H9 (cell line): ENCODE measurements around the gene PTPN7. TPM values are rescaled to one million over a fixed set of nuclear protein-coding genes. Genes with fewer than 3 reads are reported as not detected.

ENCODE experiments used
- DNase-seq: peaks from one replicate; pipeline ENCODE4 v3.0.0-alpha.2; 2017
- H2AFZ ChIP-seq: one replicate; pipeline ENCODE4 v1.6.1; 2013; ENCODE audit warnings: mild to moderate bottlenecking, low read length, control low read depth, moderate library complexity
- H2AK5ac ChIP-seq: 2 replicates; pipeline ENCODE4 v1.6.1; 2013; ENCODE audit warnings: low read length, control low read depth, mixed read lengths; ENCODE audit not compliant: insufficient read length
- H2BK120ac ChIP-seq: one replicate; pipeline ENCODE4 v1.6.1; 2013; ENCODE audit warnings: low read depth, mild to moderate bottlenecking, low read length, control low read depth, inconsistent platforms; ENCODE audit not compliant: poor library complexity, severe bottlenecking
- H2BK12ac ChIP-seq: 2 replicates; pipeline ENCODE4 v1.6.1; 2013; ENCODE audit warnings: low read length, control low read depth, mixed read lengths, low read depth; ENCODE audit not compliant: insufficient read length
- H2BK15ac ChIP-seq: 2 replicates; pipeline ENCODE4 v1.6.1; 2013; ENCODE audit warnings: low read depth, low read length, control low read depth
- H2BK20ac ChIP-seq: one replicate; pipeline ENCODE4 v1.6.1; 2013; ENCODE audit warnings: low read depth, mild to moderate bottlenecking, low read length, control low read depth, inconsistent platforms; ENCODE audit not compliant: poor library complexity, severe bottlenecking
- H2BK5ac ChIP-seq: 2 replicates; pipeline ENCODE4 v1.6.1; 2013; ENCODE audit warnings: low read length, control low read depth, mixed read lengths; ENCODE audit not compliant: insufficient read length
- H3K14ac ChIP-seq: 2 replicates; pipeline ENCODE4 v1.6.1; 2013; ENCODE audit warnings: low read length, control low read depth; ENCODE audit not compliant: insufficient read depth
- H3K18ac ChIP-seq: 2 replicates; pipeline ENCODE4 v1.6.1; 2013; ENCODE audit warnings: low read depth, mild to moderate bottlenecking, mixed read lengths, low read length, control low read depth; ENCODE audit not compliant: insufficient read length
- H3K23ac ChIP-seq: 2 replicates; pipeline ENCODE4 v1.6.1; 2013; ENCODE audit warnings: low read length, control low read depth, mixed read lengths, low read depth; ENCODE audit not compliant: insufficient read length
- H3K23me2 ChIP-seq: 2 replicates; pipeline ENCODE4 v1.6.1; 2013; ENCODE audit warnings: low read depth, mild to moderate bottlenecking, mixed read lengths, low read length, control low read depth; ENCODE audit not compliant: insufficient read length, poor library complexity, severe bottlenecking
- H3K27ac ChIP-seq: 2 replicates; pipeline ENCODE4 v1.5.1; 2013; ENCODE audit warnings: low read length, control low read depth, mixed read lengths, low read depth; ENCODE audit not compliant: insufficient read length
- H3K27me3 ChIP-seq: 2 replicates; pipeline ENCODE4 v1.6.1; 2013; ENCODE audit warnings: low read length, control low read depth, inconsistent platforms; ENCODE audit not compliant: insufficient read depth
- H3K4ac ChIP-seq: 2 replicates; pipeline ENCODE4 v1.6.1; 2013; ENCODE audit warnings: low read depth, mild to moderate bottlenecking, control low read depth, inconsistent platforms, low read length, moderate library complexity
- H3K4me1 ChIP-seq: 2 replicates; pipeline ENCODE4 v1.6.1; 2013; ENCODE audit warnings: low read length, control low read depth, inconsistent platforms; ENCODE audit not compliant: insufficient read depth
- H3K4me2 ChIP-seq: 2 replicates; pipeline ENCODE4 v1.6.1; 2013; ENCODE audit warnings: low read length, control low read depth, mixed read lengths; ENCODE audit not compliant: insufficient read length, insufficient read depth
- H3K56ac ChIP-seq: 2 replicates; pipeline ENCODE4 v1.6.1; 2013; ENCODE audit warnings: low read depth, mild to moderate bottlenecking, mixed read lengths, low read length, control low read depth; ENCODE audit not compliant: insufficient read length
- H3K79me1 ChIP-seq: 2 replicates; pipeline ENCODE4 v1.6.1; 2013; ENCODE audit warnings: low read depth, mild to moderate bottlenecking, moderate library complexity, low read length, control low read depth, inconsistent platforms; ENCODE audit not compliant: insufficient read depth, poor library complexity, severe bottlenecking
- H3K79me2 ChIP-seq: 2 replicates; pipeline ENCODE4 v1.6.1; 2013; ENCODE audit warnings: low read length, control low read depth, inconsistent platforms; ENCODE audit not compliant: insufficient read depth
- H3K9ac ChIP-seq: 2 replicates; pipeline ENCODE4 v1.6.1; 2013; ENCODE audit warnings: low read length, control low read depth, mixed read lengths; ENCODE audit not compliant: insufficient read length; ENCODE audit errors: extremely low read depth
- H3K9me3 ChIP-seq: one replicate; pipeline ENCODE4 v1.6.1; 2013; ENCODE audit warnings: low read depth, low read length, inconsistent platforms; ENCODE audit not compliant: control insufficient read depth
- H3T11ph ChIP-seq: one replicate; pipeline ENCODE4 v1.6.1; 2013; ENCODE audit warnings: mild to moderate bottlenecking, low read length, control low read depth, inconsistent platforms
- H4K20me1 ChIP-seq: one replicate; pipeline ENCODE4 v1.6.1; 2013; ENCODE audit not compliant: control insufficient read depth, insufficient read length, insufficient read depth
- H4K5ac ChIP-seq: 2 replicates; pipeline ENCODE4 v1.6.1; 2013; ENCODE audit warnings: low read depth, mild to moderate bottlenecking, mixed read lengths, low read length, control low read depth; ENCODE audit not compliant: insufficient read length
- H4K8ac ChIP-seq: replicated peaks from 2 replicates; pipeline ENCODE4 v1.6.1; 2013; ENCODE audit warnings: low read length, control low read depth, mixed read lengths, low read depth; ENCODE audit not compliant: insufficient read length
- H4K91ac ChIP-seq: 2 replicates; pipeline ENCODE4 v1.6.1; 2013; ENCODE audit warnings: low read depth, mild to moderate bottlenecking, moderate library complexity, mixed read lengths, low read length, control low read depth; ENCODE audit not compliant: insufficient read length
- H3K27ac Mint-ChIP-seq, 3 experiments: 2 replicates in 2 of 3; 3 replicates in 1 of 3; pipeline ENCODE4 v1.8.0; 2020 to 2021; ENCODE audit warnings: mixed read lengths in 3 of 3, mild to moderate bottlenecking in 1 of 3, moderate library complexity in 1 of 3
- H3K27me3 Mint-ChIP-seq: 2 replicates; pipeline ENCODE4 v1.8.0; 2021; ENCODE audit warnings: low read depth, mild to moderate bottlenecking, moderate library complexity, mixed read lengths
- H3K36me3 Mint-ChIP-seq, 3 experiments: 2 replicates in 2 of 3; 3 replicates in 1 of 3; pipeline ENCODE4 v1.8.0; 2020 to 2021; ENCODE audit warnings: low read depth in 3 of 3, mixed read lengths in 3 of 3; ENCODE audit not compliant: insufficient read depth in 1 of 3
- H3K4me1 Mint-ChIP-seq, 2 experiments: 2 replicates each; pipeline ENCODE4 v1.8.0; 2020; ENCODE audit warnings: mixed read lengths in 2 of 2
- H3K4me3 Mint-ChIP-seq, 2 experiments: 2 replicates in 1 of 2; 3 replicates in 1 of 2; pipeline ENCODE4 v1.8.0; 2020 to 2021; ENCODE audit warnings: mild to moderate bottlenecking in 2 of 2, mixed read lengths in 2 of 2, moderate library complexity in 1 of 2
- H3K9me3 Mint-ChIP-seq, 2 experiments: 2 replicates in 1 of 2; 3 replicates in 1 of 2; pipeline ENCODE4 v1.8.0; 2020; ENCODE audit warnings: mild to moderate bottlenecking in 2 of 2, mixed read lengths in 2 of 2, moderate library complexity in 1 of 2
- WGBS: extraction: QIAGEN DNeasy Blood & Tissue Kit; methylation state at CpG from one replicate; pipeline ENCODE4 v1.1.7; 2013; ENCODE audit warnings: missing lambda C conversion rate, low lambda C conversion rate, mixed read lengths; ENCODE audit not compliant: insufficient read length; ENCODE audit errors: extremely low coverage; 5-methylcytosine and 5-hydroxymethylcytosine counted together
- total RNA-seq: library from RNA; stranded (reverse); gene quantifications from 2 replicates; pipeline ENCODE4 v1.2.1, GENCODE V29; 2021
- TF ChIP-seq, protein P1 (sequence below): fragments of 200-600 bp; sonication (generic); conservative IDR thresholded peaks from 3 replicates; pipeline ENCODE4 v1.8.0; 2021; ENCODE audit warnings: antibody characterized with exemption, mild to moderate bottlenecking

The PTPN7 gene
- total RNA-seq, 1 experiment from 2014 or later: 0.72 TPM

DNA sequence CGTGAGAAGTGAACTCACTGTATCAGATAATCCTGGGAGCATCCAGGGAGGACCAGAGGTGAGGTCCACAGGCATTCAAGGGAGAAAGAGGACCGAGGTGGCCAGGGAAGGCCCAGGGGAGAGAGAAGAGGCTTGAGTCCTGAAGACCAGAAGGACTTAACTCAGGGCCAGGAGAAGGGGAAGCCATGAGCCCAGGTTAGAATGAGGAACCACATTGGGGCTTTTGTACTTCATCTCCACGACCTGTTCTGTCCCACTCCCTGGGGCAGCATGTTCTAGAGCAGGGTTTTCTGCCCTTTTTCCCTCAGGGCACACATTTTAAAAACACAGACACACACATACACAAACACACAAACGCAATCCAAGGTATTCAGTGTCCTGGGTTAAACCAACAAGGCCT lies 41.6 kb upstream of the PTPN7 start:
- no peak overlapping the region for H4K8ac ChIP-seq
- TF ChIP-seq, protein P1, sequence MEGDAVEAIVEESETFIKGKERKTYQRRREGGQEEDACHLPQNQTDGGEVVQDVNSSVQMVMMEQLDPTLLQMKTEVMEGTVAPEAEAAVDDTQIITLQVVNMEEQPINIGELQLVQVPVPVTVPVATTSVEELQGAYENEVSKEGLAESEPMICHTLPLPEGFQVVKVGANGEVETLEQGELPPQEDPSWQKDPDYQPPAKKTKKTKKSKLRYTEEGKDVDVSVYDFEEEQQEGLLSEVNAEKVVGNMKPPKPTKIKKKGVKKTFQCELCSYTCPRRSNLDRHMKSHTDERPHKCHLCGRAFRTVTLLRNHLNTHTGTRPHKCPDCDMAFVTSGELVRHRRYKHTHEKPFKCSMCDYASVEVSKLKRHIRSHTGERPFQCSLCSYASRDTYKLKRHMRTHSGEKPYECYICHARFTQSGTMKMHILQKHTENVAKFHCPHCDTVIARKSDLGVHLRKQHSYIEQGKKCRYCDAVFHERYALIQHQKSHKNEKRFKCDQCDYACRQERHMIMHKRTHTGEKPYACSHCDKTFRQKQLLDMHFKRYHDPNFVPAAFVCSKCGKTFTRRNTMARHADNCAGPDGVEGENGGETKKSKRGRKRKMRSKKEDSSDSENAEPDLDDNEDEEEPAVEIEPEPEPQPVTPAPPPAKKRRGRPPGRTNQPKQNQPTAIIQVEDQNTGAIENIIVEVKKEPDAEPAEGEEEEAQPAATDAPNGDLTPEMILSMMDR: no peak
- no peak overlapping the region for H4K91ac ChIP-seq
- H3K27me3 ChIP-seq: no peaks in the 10 kb centered on the region
- DNase-seq: no peak
- no peak overlapping the region for H3K18ac ChIP-seq
- H2BK5ac ChIP-seq: no peak overlapping the region
- H3K27me3 Mint-ChIP-seq: peaks cover 7% of the 10 kb centered on the region; the same call in 1 of the 2 replicates
- no peaks in the 10 kb centered on the region for H3K4me1 ChIP-seq
- no peak overlapping the region; a peak in 1 of 7 replicates for H3K27ac Mint-ChIP-seq
- H3K14ac ChIP-seq: no peak overlapping the region
- no peak overlapping the region for H3K27ac ChIP-seq
- H3K9ac ChIP-seq: no peak overlapping the region
- H3K9me3 Mint-ChIP-seq: no peaks in the 10 kb centered on the region
- no peaks in the 10 kb centered on the region for H3K79me1 ChIP-seq
- no CpG with 5 or more reads among the region's 4 CpGs for WGBS
- H4K20me1 ChIP-seq: no peaks in the 10 kb centered on the region
- no peak overlapping the region for H3K4me3 Mint-ChIP-seq
- no peak overlapping the region for H2BK20ac ChIP-seq
- H3T11ph ChIP-seq: no peak overlapping the region
- no peaks in the 10 kb centered on the region for H3K23me2 ChIP-seq
- peaks cover 12 to 13% of the 10 kb centered on the region in 2 experiments for H3K4me1 Mint-ChIP-seq
- H2BK120ac ChIP-seq: no peak overlapping the region
- H3K36me3 Mint-ChIP-seq: no peaks in the 10 kb centered on the region
- H4K5ac ChIP-seq: no peak overlapping the region
- H2AK5ac ChIP-seq: no peak overlapping the region
- H2BK15ac ChIP-seq: no peak overlapping the region
- no peak overlapping the region for H2BK12ac ChIP-seq
- no peaks in the 10 kb centered on the region for H3K9me3 ChIP-seq
- H2AFZ ChIP-seq: no peak overlapping the region
- H3K56ac ChIP-seq: no peak overlapping the region
- no peak overlapping the region for H3K4me2 ChIP-seq
- no peak overlapping the region for H3K4ac ChIP-seq
- H3K79me2 ChIP-seq: no peaks in the 10 kb centered on the region
- H3K23ac ChIP-seq: no peak overlapping the region
